Osteocyte (in vitro differentiated cells): ENCODE data around the gene COIL. TPM values are rescaled to one million over a fixed set of nuclear protein-coding genes. Genes with fewer than 3 reads are reported as not detected.

ENCODE experiments used
- DNase-seq: peaks from one replicate; pipeline ENCODE4 v3.0.0; 2021; ENCODE audit warnings: mixed read lengths; ENCODE audit not compliant: unreplicated experiment; ENCODE audit errors: extremely low spot score
- H3K27ac Mint-ChIP-seq: one replicate; pipeline ENCODE4 v1.8.0; 2021; ENCODE audit warnings: mild to moderate bottlenecking, mixed read lengths; ENCODE audit not compliant: unreplicated experiment
- H3K27me3 Mint-ChIP-seq: one replicate; pipeline ENCODE4 v1.8.0; 2021; ENCODE audit warnings: mixed read lengths; ENCODE audit not compliant: unreplicated experiment
- H3K36me3 Mint-ChIP-seq: one replicate; pipeline ENCODE4 v1.8.0; 2021; ENCODE audit warnings: mixed read lengths; ENCODE audit not compliant: unreplicated experiment
- H3K4me1 Mint-ChIP-seq: one replicate; pipeline ENCODE4 v1.8.0; 2021; ENCODE audit warnings: mixed read lengths; ENCODE audit not compliant: unreplicated experiment
- H3K4me3 Mint-ChIP-seq: one replicate; pipeline ENCODE4 v1.8.0; 2021; ENCODE audit warnings: mild to moderate bottlenecking, moderate library complexity, mixed read lengths; ENCODE audit not compliant: unreplicated experiment
- H3K9me3 Mint-ChIP-seq: one replicate; pipeline ENCODE4 v1.8.0; 2021; ENCODE audit warnings: mixed read lengths; ENCODE audit not compliant: unreplicated experiment
- total RNA-seq: library from RNA; stranded (reverse); gene quantifications from 2 replicates; pipeline ENCODE4 v1.2.1, GENCODE V29; 2021
- TF ChIP-seq, protein P1 (sequence below): fragments of 200-600 bp; sonication (generic); IDR thresholded peaks from 2 replicates; pipeline ENCODE4 v1.5.0; 2021; ENCODE audit warnings: antibody characterized with exemption, mild to moderate bottlenecking, moderate library complexity

COIL gene
- total RNA-seq, 1 donor from 2014 or later, result 15.2 TPM

DNA sequence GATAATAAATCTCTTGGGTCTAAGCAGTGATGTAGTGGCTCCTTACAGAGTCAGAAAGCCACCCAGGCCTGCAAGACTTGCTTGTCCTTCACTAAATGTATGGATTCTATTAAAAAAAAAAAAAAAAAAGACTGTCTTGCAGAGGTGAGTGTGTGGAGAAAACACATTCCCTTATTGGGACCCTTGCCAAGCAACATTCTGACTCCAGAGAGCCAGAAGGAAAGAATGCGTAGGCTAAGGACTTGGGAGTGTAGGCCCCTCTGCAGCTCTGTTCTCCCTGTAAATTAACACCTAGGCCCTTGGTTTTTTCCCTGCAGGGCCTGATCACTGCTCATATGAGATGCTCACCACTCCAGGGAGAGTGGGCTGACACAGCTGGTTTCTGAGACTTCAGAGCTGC, 34.9 kb upstream of the COIL start:
- no peak overlapping the region for H3K4me3 Mint-ChIP-seq
- DNase-seq, result no peak
- H3K27me3 Mint-ChIP-seq, result no peaks in the 10 kb centered on the region
- no peak overlapping the region for H3K27ac Mint-ChIP-seq
- TF ChIP-seq, protein P1, sequence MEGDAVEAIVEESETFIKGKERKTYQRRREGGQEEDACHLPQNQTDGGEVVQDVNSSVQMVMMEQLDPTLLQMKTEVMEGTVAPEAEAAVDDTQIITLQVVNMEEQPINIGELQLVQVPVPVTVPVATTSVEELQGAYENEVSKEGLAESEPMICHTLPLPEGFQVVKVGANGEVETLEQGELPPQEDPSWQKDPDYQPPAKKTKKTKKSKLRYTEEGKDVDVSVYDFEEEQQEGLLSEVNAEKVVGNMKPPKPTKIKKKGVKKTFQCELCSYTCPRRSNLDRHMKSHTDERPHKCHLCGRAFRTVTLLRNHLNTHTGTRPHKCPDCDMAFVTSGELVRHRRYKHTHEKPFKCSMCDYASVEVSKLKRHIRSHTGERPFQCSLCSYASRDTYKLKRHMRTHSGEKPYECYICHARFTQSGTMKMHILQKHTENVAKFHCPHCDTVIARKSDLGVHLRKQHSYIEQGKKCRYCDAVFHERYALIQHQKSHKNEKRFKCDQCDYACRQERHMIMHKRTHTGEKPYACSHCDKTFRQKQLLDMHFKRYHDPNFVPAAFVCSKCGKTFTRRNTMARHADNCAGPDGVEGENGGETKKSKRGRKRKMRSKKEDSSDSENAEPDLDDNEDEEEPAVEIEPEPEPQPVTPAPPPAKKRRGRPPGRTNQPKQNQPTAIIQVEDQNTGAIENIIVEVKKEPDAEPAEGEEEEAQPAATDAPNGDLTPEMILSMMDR, result no peak
- no peaks in the 10 kb centered on the region for H3K4me1 Mint-ChIP-seq
- peaks cover 30% of the 10 kb centered on the region for H3K36me3 Mint-ChIP-seq
- H3K9me3 Mint-ChIP-seq, result no peaks in the 10 kb centered on the region

DNA sequence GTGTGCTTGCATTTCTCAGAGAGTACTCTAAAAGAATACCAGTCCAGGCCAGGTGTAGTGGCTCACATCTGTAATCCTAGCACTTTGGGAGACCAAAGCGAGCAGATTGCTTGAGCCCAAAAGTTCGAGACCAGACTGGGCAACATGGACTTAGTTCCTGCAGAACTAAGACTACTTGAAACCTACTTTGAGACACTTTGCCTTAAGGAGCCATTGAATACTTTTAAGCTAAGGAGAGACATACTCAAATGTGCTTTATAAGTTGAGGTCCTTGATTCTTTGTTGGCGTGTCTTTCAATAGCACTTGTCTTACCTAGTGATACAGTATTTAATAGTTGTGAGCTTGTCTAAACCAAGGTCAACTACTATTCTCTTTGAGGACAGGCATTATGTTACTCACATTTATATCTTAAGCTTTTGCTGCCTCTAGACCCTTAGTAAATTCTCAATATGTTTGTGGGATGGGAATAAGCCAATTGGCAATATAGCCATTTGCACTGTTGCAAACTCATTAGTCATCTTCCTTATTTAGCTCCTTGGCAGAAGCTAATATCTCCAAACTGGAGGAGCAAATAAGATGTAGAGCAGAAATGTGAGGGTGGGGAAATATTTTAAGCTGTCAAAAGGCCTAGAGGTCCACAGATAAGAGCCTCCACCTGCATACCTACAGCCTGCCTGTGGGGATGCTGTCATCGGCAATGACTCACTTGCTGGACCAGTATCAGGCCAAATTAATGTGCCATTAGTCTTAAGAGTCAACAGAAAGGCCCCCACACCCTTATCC, 33.4 kb upstream of the COIL start:
- H3K4me3 Mint-ChIP-seq, result no peak overlapping the region
- no peak for DNase-seq
- H3K36me3 Mint-ChIP-seq, result peaks cover 38% of the 10 kb centered on the region
- no peaks in the 10 kb centered on the region for H3K4me1 Mint-ChIP-seq
- H3K9me3 Mint-ChIP-seq, result no peaks in the 10 kb centered on the region
- TF ChIP-seq, protein P1, result no peak
- H3K27ac Mint-ChIP-seq, result no peak overlapping the region
- no peaks in the 10 kb centered on the region for H3K27me3 Mint-ChIP-seq

DNA sequence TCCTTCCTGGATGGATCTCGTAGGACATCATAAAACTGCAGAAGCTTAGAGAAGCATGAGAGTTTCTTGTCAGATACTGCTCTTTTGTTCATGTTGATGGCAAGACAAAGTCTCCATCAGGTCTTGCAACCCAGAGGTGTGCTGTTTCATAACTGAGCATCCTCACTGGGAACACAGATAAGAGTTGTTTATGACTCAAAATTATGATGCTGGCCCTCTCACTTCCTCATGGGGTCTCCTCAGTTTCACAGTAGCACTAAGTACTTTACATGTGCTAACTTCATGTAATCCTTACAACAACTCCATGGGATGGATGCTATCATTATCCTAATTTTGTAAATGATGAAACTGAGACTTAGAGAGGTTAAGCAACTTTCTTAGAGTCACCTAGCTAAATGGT, 31.5 kb upstream of the COIL start:
- no peak for DNase-seq
- H3K4me3 Mint-ChIP-seq, result no peak overlapping the region
- H3K4me1 Mint-ChIP-seq, result no peaks in the 10 kb centered on the region
- H3K27ac Mint-ChIP-seq, result no peak overlapping the region
- no peaks in the 10 kb centered on the region for H3K27me3 Mint-ChIP-seq
- H3K9me3 Mint-ChIP-seq, result no peaks in the 10 kb centered on the region
- TF ChIP-seq, protein P1, result no peak
- peaks cover 40% of the 10 kb centered on the region for H3K36me3 Mint-ChIP-seq

DNA sequence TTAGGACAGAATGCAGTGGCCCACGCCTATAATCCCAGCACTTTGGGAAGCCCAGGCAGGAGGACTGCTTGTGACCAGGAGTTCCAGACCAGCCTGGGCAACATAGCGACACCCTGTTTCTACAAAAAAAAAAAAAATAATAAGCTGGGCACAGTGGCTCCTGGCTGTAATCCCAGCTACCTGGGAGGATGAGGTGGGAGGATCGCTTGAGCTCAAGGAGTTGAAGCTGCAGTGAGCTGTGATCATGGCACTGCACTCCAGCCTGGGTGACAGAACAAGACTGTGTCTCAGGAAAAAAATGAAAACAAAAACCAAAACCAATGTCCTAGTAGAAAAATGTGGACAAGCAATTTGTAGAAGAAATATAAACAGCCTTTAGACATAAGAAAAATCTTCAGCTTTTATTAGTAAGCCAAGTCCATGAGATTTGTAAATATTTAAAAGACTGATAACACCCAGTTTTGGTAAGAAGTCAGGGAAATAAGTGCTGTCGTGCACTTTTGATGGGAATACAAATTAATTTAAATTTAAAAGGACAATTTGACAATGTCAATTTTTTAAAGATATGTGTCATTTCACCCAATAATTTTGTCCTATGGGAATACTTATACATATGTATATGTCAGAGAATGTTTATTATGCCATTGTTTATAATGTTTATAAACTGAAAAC, 28.2 kb upstream of the COIL start:
- H3K36me3 Mint-ChIP-seq, result peaks cover 46% of the 10 kb centered on the region
- H3K4me3 Mint-ChIP-seq, result no peak overlapping the region
- no peak overlapping the region for H3K27ac Mint-ChIP-seq
- H3K9me3 Mint-ChIP-seq, result no peaks in the 10 kb centered on the region
- no peak for DNase-seq
- TF ChIP-seq, protein P1, result no peak
- H3K4me1 Mint-ChIP-seq, result no peaks in the 10 kb centered on the region
- H3K27me3 Mint-ChIP-seq, result no peaks in the 10 kb centered on the region

DNA sequence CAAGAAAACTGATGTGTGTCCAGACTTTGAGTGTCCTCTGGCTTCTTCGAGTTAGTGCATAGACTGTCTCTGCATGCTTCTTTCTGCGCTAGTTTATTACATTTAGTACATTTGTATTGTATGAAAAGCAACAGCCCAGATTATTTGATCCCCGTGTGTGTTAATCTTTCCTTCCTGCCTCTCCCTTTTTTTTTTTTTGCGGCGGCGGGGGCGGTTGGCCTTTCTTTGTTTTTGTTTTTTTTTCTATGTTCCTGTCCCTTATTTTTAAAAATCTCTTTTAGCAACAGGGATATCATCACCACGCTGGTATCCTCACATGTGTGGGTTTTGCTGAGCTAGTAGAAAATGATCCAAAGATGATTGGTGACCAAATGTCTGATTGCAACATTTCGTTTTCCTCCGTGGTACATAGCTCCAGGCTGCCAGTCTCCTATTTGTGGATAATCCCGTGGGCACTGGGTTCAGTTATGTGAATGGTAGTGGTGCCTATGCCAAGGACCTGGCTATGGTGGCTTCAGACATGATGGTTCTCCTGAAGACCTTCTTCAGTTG, 26.5 kb upstream of the COIL start:
- no peak overlapping the region for H3K27ac Mint-ChIP-seq
- no peaks in the 10 kb centered on the region for H3K9me3 Mint-ChIP-seq
- DNase-seq, result no peak
- no peaks in the 10 kb centered on the region for H3K4me1 Mint-ChIP-seq
- H3K36me3 Mint-ChIP-seq, result peaks cover 46% of the 10 kb centered on the region
- no peak overlapping the region for H3K4me3 Mint-ChIP-seq
- no peaks in the 10 kb centered on the region for H3K27me3 Mint-ChIP-seq
- TF ChIP-seq, protein P1, result no peak
